Body of pancreas (tissue), 4 donors: ENCODE measurements around the gene TSPAN14. TPM values are rescaled to one million over a fixed set of nuclear protein-coding genes. Genes with fewer than 3 reads are reported as not detected.
"Not testable (repeated sequence)": the region's sequence is repeated elsewhere in the genome, so short reads cannot be mapped to it uniquely, and the experiment has no call there.

Experiments
- ATAC-seq: fragments of 150-250 bp; one replicate; pipeline ENCODE4 v1.9.1; 2016
- DNase-seq, 4 donors: peaks; one replicate each; pipeline ENCODE4 v3.0.0-alpha.2; 2019
- H3K27ac ChIP-seq, 4 donors: fragments of 200-600 bp; sonication (generic); 1 replicate in 3 of 4; 2 replicates in 1 of 4; pipeline versions ENCODE4 v1.5.1 to v1.6.1; 2016 to 2019; ENCODE audit warnings: mild to moderate bottlenecking in 1 of 4, mixed read lengths in 1 of 4, moderate library complexity in 1 of 4
- H3K27me3 ChIP-seq, 2 donors: fragments of 200-600 bp; sonication (generic); one replicate each; pipeline ENCODE4 v1.6.0; 2016; ENCODE audit warnings: mild to moderate bottlenecking in 1 of 2
- H3K36me3 ChIP-seq, 2 donors: fragments of 200-600 bp; sonication (generic); replicated peaks in 1 of 2; 2 replicates each; pipeline ENCODE4 v1.5.1; 2016; ENCODE audit warnings: low read depth in 2 of 2; ENCODE audit not compliant: insufficient read depth in 1 of 2
- H3K4me1 ChIP-seq: fragments of 200-600 bp; sonication (generic); one replicate; pipeline ENCODE4 v1.6.0; 2016
- H3K4me3 ChIP-seq, 2 donors: fragments of 200-600 bp; sonication (generic); 1 replicate in 1 of 2; 2 replicates in 1 of 2; pipeline ENCODE4 v1.5.1; 2016 to 2019
- H3K9me3 ChIP-seq, 3 donors: fragments of 200-600 bp; sonication (generic); 1 replicate in 2 of 3; 2 replicates in 1 of 3; pipeline ENCODE4 v1.5.1; 2016
- CTCF ChIP-seq, 7 experiments: fragments of 450-650 bp in 4 of 7; fragments of 200-600 bp in 3 of 7; sonication (generic) in 3 of 7; IDR thresholded peaks; one replicate each; pipeline ENCODE4 v1.5.1; 2016 to 2019; ENCODE audit warnings: antibody characterized with exemption in 7 of 7
- POLR2A ChIP-seq, 3 donors: fragments of 450-650 bp; IDR thresholded peaks; one replicate each; pipeline ENCODE4 v1.6.1; 2016; ENCODE audit warnings: antibody characterized with exemption in 3 of 3, mild to moderate bottlenecking in 2 of 3
- WGBS, 2 donors: methylation state at CpG; one replicate each; pipeline ENCODE4 v1.1.5; 2017; 5-methylcytosine and 5-hydroxymethylcytosine counted together
- intact Hi-C: fragments of 100-400 bp; cut with DNase I; formaldehyde crosslinking; loops from one replicate; pipeline ENCODE4 v1.15.1; 2023
- total RNA-seq, 2 donors: library from RNA; depleted of rRNA; stranded (reverse); fragments of >200 nt; gene quantifications; one replicate each; pipeline ENCODE4 v1.1.0, GENCODE V29; 2016

Gene TSPAN14
- total RNA-seq, 2 donors from 2014 or later, result 22.3 to 63.0 TPM

- Histone ChIP-seq H3K9me3 (peaks cover 0 to 4% (median 0%) of the 10 kb centered on the region in 3 donors), H3K27me3 (no peaks in the 10 kb centered on the region), H3K27ac (no peak overlapping the region), H3K36me3 (no peaks in the 10 kb centered on the region), H3K4me1 (peaks cover 49% of the 10 kb centered on the region), H3K4me3 (no peak overlapping the region)
- intact Hi-C loops, result no loop called here
- DNase-seq (no peak), ATAC-seq (no peak)
- no peak for TF ChIP-seq CTCF (IDR thresholded peaks at IDR 0.05)
- TF ChIP-seq POLR2A (IDR thresholded peaks at IDR 0.05), result no peak
- WGBS, 2 donors, result 84 to 92% methylated on average over 8 of the region's 8 CpGs
Measured at GRCh38 chr10:80473692-80474596, 19.8 kb downstream of the TSPAN14 start.

DNA sequence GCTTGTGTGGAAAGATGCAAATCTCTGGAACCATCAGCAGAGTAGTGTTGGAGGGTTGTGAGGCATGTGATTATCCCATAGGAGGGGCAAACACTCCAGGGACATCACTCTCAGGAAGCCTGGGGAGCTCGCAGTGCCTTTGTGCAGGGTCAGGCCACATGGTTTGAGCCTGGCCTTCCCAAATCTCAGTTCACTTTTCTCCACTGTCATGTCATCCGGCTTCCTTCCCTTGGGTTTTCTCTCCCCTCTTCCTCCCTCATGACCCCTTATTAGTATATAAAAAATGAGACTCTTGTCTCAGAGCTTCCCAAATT, 20.4 kb downstream of the TSPAN14 start:
- H3K9me3 ChIP-seq, result peaks cover 0 to 4% (median 0%) of the 10 kb centered on the region in 3 donors
- H3K36me3 ChIP-seq, result no peaks in the 10 kb centered on the region
- no peak for ATAC-seq
- 78 to 88% methylated on average over 2 of the region's 2 CpGs for WGBS, 2 donors
- no peaks in the 10 kb centered on the region for H3K27me3 ChIP-seq
- H3K4me3 ChIP-seq, result no peak overlapping the region
- H3K4me1 ChIP-seq, result peaks cover 43% of the 10 kb centered on the region
- TF ChIP-seq CTCF (IDR thresholded peaks at IDR 0.05) (no peak), POLR2A (IDR thresholded peaks at IDR 0.05) (no peak)
- no peak overlapping the region for H3K27ac ChIP-seq
- intact Hi-C loops, result no loop called here
- DNase-seq, result no peak

DNA sequence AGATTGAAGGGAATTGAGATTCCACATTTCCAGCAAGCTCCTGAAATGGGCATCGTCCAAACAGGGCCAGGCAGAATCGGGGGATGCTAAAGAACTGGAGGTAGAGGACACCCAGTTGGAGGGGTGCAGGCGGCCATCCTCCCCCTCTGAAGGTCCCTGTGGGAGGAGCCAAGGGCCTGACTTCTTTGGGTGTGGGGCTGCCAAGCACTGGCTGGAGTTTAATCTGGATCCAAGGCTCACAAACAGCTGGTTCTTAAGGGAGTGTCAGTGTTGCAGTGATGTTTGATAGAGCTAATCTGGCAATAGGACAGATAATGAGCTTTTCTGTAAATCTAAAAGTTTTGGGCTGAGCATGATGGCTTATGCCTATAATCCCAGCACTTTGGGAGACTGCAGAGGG, 20.8 kb downstream of the TSPAN14 start:
- peaks cover 0 to 4% (median 0%) of the 10 kb centered on the region in 3 donors for H3K9me3 ChIP-seq
- DNase-seq (no peak), ATAC-seq (no peak)
- no peak overlapping the region for H3K27ac ChIP-seq
- H3K27me3 ChIP-seq, result no peaks in the 10 kb centered on the region
- H3K4me1 ChIP-seq, result peaks cover 41% of the 10 kb centered on the region
- H3K36me3 ChIP-seq, result no peaks in the 10 kb centered on the region
- H3K4me3 ChIP-seq, result no peak overlapping the region
- no peak for TF ChIP-seq CTCF (IDR thresholded peaks at IDR 0.05)
- no peak for TF ChIP-seq POLR2A (IDR thresholded peaks at IDR 0.05)
- 89 to 90% methylated on average over 3 of the region's 3 CpGs for WGBS, 2 donors
- intact Hi-C loops, result no loop called here

- H3K36me3 ChIP-seq, H3K27me3 ChIP-seq, ATAC-seq, intact Hi-C loops, H3K9me3 ChIP-seq, H3K4me3 ChIP-seq, H3K27ac ChIP-seq, DNase-seq: not testable (repeated sequence)
- peaks cover 39% of the 10 kb centered on the region for H3K4me1 ChIP-seq
- WGBS, 2 donors, result 97% methylated on average over 7 of the region's 7 CpGs
Measured at GRCh38 chr10:80475641-80476040, 21.5 kb downstream of the TSPAN14 start.

DNA sequence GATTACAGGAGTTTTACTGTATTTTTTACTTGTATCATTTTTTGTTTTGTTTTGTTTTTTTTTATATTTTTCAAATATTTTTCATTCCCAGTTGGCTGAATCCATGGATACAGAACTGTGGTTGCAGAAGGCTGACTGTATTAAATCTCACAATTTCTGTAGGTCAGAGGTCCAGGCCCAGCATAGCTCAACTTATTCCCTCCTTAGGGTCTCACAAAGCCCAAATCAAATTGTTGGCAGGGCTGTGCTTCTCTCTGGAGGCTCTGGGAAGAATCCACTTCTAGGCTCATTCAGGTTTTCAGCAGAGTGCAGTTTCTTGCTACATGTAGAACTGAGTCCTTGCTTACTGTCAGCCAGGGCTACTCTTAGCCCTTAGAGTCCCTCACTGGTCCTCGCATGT, 22.6 kb downstream of the TSPAN14 start:
- Histone ChIP-seq H3K4me1 (peaks cover 28% of the 10 kb centered on the region), H3K27me3 (no peaks in the 10 kb centered on the region), H3K9me3 (peaks cover 0 to 4% (median 0%) of the 10 kb centered on the region in 3 donors), H3K4me3 (no peak overlapping the region), H3K27ac (no peak overlapping the region), H3K36me3 (no peaks in the 10 kb centered on the region)
- ATAC-seq (no peak), DNase-seq (no peak)
- TF ChIP-seq POLR2A (IDR thresholded peaks at IDR 0.05) (no peak), CTCF (IDR thresholded peaks at IDR 0.05) (no peak)
- WGBS, 2 donors, result 88 to 100% methylated on average over 1 of the region's 1 CpG
- intact Hi-C loops, result no loop called here
